A549 (cell line): Measurements from ENCODE around the gene ACBD6.

Experiments
- ATOH8 ChIP-seq: fragments of 250-450 bp; sonication (Bioruptor Pico); IDR thresholded peaks from 2 replicates; pipeline ENCODE4 v1.5.0; 2020; ENCODE audit warnings: low read depth, mild to moderate bottlenecking, moderate library complexity
- CTCF ChIP-seq: fragments of >200 bp; sonication (Bioruptor Twin); formaldehyde crosslinking; IDR thresholded peaks from 3 replicates; pipeline ENCODE4 v1.5.1; 2016
- EP300 ChIP-seq, 2 experiments: fragments of >200 bp; sonication (Bioruptor Twin); formaldehyde crosslinking; IDR thresholded peaks; 2 replicates in 1 of 2; 3 replicates in 1 of 2; pipeline ENCODE4 v1.6.1; 2016 to 2017
- JUN ChIP-seq, 2 experiments: fragments of >200 bp; sonication (Bioruptor Twin); formaldehyde crosslinking; IDR thresholded peaks; 2 replicates in 1 of 2; 3 replicates in 1 of 2; pipeline ENCODE4 v1.6.1; 2016 to 2017
- REST ChIP-seq: fragments of 200-600 bp; sonication (generic); IDR thresholded peaks from 2 replicates; pipeline ENCODE4 v1.6.1; 2016; ENCODE audit warnings: antibody characterized with exemption, mild to moderate bottlenecking, moderate library complexity
- USF2 ChIP-seq: fragments of 450-650 bp; IDR thresholded peaks from 2 replicates; pipeline ENCODE4 v1.6.1; 2014; ENCODE audit warnings: antibody characterized with exemption

- TF ChIP-seq JUN (IDR thresholded peaks at IDR 0.05) (no peak), USF2 (no peak), CTCF (no peak), ATOH8 (CRISPR knock-in tag) (no peak), EP300 (IDR thresholded peaks at IDR 0.05) (no peak), REST (no peak)
Measured at GRCh38 chr1:180264595-180264994, 237.8 kb downstream of the ACBD6 start.
